ENCODE results near the gene DHRS3. TPM values are rescaled to one million over a fixed set of nuclear protein-coding genes. Genes with fewer than 3 reads are reported as not detected.

The DHRS3 gene
- 46.6 and 307 TPM in 2 replicates for total RNA-seq

GRCh38 chr1:12617901-12618660 lies at the start of gene DHRS3:
Gene DHRS3 (minus strand): TSS chr1:12618210. CDS start chr1:12617348, 862 bp downstream.

GRCh38 chr1:12643785-12644184 lies 25.8 kb upstream of the DHRS3 start, which contains the start of gene AADACL4:
Gene AADACL4 (plus strand): TSS chr1:12644085. CDS start chr1:12644547, 462 bp downstream.

Other genes with a start within 250 kb of the DHRS3 start
- gene AADACL4, start 25.9 kb upstream of the DHRS3 start, total RNA-seq, result not detected in 2 replicates
- not detected in 2 replicates for gene AADACL3, start 97.9 kb upstream of the DHRS3 start, total RNA-seq
- gene CFAP107, start 128.0 kb upstream of the DHRS3 start, total RNA-seq, result not detected in 2 replicates
- not detected in 2 replicates for gene PRAMEF12, start 155.5 kb upstream of the DHRS3 start, total RNA-seq
- not detected in 2 replicates for gene PRAMEF1, start 173.2 kb upstream of the DHRS3 start, total RNA-seq
- not detected in 2 replicates for gene PRAMEF11, start 213.2 kb upstream of the DHRS3 start, total RNA-seq
- gene HNRNPCL1, start 230.5 kb upstream of the DHRS3 start, total RNA-seq, result not detected in 2 replicates
- not detected in 2 replicates for gene PRAMEF2, start 238.9 kb upstream of the DHRS3 start, total RNA-seq

All from epithelial cell of alveolus of lung (primary cell).